ENCODE data around the gene STIMATE.

Gene STIMATE

DNA sequence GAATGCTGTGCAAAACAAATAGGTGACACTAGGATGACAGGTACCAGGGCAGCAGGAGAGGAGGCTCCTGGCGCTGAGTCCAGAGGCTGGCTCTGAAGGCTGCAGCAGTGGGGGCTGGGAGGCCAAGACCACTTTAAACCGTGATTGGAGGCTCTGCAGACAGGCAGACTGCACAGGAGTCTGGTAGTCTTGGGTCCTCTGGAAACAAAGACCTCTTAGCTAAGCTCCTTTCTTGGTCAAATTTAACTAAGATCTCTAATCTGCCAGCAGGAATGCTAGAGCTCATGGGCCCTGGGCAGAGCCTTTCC lies 58.1 kb downstream of the STIMATE start:
- DNase-seq = no peak

DNA sequence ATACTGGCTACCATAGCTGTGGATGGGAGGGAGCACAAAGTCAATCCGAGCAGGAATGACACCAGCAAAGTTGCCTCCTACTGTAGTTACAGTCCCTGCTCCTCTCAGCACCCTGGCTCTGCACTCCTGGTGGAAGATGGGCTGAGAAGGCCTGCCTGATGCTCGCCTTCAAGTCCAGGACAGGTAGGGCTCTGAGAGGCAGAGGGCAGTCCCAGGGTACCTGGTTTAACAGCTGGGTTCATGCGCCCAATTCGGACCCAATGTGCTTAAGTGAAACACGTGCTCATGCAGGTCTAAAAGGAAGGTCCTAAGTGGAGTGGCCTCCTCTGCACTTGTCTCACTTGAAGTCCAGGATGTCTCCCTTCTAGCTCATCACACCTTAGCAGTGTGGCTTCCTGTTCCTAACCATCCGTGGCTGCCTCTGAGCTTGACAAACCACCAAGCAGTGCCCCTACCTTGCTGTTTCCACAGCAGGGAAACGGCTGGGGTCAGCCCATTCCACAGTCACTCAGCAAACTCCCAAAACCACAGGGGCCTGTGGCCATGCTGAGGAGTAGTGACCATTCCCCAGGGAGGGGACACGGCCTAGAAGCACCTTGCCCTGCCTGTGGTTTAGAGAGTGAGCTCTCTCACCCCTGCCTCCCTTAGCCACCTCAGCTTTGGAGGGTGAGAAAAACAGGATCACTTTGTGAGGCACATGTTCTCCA lies 58.6 kb downstream of the STIMATE start:
- DNase-seq = peak; percentile 25

DNA sequence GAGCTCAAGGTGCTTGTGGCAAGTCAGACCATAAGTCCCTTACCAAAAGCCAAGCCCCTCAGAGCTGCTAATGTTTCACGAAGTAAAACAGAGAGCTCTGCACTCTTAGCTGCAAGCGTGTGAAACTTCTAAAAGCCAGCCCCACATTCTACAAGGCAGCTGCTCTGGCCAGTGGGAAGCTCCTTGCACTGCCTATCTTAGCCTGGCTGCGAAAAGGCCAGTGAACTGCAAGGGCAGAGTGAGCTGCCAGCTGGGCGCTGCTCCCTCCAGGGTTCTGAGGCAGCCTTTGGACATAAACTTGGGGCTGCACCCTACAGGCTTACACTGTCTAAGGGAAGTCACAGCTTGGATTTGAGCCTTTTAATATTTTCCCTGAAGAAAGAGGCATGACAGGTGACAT lies 60.4 kb downstream of the STIMATE start:
- no peak for DNase-seq

DNA sequence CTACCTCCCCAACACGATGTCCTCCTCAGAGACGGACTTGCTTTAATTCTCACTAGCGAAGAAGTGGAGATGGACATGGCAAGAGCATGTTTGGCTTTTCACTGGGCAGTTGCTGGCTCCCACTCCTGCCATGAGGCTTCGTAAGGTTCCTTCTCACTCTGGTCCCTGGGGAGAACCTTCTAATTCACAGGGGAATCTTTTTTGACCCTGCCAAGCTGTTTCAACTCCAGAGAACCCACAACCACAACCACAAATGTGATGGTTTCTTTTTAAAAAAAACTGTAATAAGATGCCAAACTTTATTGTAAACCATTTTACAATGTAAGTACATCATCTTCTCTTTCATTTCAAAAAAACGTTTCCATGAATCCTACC lies 60.9 kb downstream of the STIMATE start:
- DNase-seq = no peak

DNA sequence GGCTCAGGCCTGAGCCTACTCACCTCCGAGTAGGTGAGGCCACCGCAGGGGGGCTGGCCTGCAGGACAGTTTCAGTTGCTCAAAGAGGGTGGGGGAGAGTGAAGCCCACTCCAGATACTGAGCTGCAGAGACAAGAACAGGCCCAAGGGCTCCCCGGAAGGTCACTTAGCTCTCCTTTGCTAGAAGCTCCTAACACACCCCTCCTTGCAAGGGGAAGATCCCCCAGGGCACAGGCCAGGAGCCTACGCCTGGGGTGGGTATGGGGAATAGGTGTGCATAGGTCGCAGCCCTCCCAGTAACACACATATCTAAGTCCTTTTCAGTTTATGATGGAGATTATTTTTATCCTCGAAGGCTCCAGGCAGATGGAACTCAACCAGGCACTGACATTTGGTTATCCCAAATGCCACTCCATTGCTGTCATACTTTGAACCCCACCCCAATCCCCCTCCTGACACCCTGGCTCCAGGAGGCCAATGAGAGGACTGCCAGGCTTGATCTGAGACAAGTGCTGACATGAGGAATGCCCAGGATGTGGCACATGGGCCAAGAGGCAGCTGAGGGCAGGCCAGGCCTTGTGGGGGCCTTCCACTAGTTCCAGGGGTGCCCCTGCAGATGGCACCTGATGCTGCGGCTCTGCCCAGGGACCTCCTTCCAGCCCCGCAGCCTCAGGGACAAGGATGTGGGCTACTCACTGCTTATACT lies 61.4 kb downstream of the STIMATE start:
- DNase-seq = no peak

DNA sequence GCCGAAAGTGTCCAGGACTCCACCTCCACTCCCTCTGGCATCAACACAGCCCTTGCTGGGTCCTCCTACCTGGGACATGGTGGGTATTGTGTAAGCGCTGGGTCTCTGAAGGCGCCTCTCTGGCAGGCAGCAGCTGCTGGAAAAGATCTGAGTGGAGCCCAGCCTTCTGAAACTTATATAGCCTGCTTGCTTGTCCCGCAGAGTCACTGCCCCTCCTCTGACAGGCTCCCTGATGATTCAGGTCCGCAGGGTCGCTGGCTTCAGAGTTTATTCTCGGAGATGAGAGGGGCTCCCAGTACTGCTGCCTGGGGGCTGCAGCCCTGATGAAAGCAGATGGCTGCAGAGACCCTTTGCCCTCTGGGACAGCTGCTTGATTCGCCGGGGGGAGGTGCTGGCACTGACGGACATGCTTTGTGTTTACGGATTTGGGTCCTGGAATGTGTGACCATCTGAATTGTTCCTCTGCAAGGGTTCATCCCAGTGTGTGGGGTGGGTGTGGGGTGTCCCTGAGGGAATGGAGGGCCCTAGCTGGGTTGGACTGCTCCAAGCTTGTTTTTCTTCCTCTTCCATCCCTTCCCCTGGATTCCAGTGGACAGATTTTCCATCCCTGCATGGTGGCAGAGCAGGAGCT lies 62.4 kb downstream of the STIMATE start, which contains the start of gene MUSTN1:
Gene MUSTN1, minus strand, starts transcription at position 149 of the 631 bp plus-strand sequence. Its CDS starts 71 bp downstream, at position 78.
- DNase-seq = no peak

DNA sequence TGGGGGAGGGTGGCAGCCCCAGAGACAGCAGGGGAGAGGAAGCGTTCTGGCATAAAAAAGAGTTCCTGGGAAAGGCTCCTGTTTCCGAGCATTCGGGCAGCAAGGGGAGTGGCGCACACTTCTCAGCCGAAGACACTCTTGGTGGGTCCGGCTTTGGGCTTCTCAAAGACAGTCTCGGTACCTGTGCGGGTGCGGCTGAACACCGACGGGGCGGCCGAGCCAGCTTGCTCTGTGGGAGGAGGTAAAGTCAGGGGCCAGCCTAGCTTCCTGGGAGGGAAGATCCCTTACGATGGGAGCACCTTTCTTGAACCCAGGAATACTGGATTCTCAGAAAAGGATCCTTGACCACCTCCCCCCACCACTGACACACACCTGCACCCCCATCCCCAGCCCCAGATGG lies 64.1 kb downstream of the STIMATE start:
- DNase-seq = no peak

DNA sequence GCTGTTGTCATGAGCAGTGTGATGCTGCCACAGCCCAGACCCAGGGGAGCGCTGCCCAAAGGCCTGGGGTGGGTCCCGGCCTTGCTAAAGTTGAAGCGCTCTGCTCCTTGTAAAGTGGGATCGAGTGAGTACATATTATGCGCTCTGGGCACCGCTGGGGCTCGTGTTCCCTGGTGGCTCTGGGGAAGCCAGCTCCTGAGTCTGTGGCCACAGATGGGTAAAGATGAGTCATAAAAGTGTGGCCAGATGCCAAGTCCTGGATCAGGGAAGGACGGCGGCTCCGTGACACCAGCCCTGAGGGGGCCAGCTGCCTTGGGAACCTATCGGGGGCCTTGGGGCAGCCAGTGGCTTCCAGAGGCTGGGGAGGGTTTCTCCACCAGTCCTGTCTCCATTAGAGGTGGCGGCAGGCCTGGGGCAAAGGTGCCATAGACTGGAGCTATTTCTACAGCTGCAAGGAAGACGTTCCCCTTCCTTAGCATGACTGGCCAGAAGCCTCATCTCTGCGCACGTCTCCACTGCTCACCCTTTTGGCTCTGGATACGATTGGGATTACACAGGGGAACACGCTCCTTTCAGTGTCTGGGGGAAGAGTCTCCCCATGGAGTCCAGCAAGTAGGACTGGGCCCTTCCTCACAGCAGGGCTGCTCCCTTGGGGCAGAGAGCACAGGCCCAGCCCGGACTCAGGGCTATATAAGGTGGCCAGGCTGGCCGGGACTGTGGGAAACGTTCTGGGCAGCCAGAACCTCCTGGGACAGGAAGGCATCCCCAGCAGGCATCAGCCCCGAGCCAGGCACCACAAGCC lies 65.6 kb downstream of the STIMATE start:
- DNase-seq = no peak

DNA sequence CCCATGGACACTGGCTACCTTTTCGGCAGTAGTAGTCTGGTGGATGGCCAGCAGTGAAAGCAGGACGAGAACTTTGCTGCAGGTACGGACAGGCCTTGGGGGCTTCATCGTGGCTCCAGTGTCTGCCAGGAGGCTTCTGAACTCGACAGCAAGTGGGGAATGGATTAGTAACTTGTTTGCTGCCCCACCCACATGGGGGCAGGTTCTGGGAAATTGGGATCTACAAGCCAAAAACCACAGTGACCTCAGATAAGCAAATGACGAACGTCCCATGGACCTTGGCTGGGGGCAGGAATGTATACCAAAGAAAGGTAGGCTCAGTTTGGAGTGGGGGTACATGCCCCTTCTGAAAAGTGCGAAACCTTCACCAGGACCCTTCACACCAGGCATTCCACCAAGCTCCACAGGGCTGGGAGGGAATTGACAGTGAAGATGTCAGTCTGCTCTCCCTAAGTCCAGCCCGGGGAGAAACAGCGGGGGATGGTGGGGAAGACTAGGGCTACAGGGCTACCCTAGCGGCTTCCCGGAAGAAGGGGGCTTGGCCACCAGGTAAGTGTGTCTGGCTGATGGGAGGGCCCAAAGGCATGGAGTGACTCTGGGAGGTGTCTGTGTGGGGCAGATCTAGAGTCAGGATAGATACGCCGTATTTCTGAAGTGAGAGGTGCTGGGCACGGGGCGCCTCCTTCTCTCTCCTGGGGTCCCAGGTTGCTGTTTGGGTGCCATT lies 66.7 kb downstream of the STIMATE start, which contains the start of gene ITIH4:
Gene ITIH4, minus strand, starts transcription at position 138 of the 724 bp plus-strand sequence. Its CDS starts 30 bp downstream, at position 108.
- DNase-seq = no peak

DNA sequence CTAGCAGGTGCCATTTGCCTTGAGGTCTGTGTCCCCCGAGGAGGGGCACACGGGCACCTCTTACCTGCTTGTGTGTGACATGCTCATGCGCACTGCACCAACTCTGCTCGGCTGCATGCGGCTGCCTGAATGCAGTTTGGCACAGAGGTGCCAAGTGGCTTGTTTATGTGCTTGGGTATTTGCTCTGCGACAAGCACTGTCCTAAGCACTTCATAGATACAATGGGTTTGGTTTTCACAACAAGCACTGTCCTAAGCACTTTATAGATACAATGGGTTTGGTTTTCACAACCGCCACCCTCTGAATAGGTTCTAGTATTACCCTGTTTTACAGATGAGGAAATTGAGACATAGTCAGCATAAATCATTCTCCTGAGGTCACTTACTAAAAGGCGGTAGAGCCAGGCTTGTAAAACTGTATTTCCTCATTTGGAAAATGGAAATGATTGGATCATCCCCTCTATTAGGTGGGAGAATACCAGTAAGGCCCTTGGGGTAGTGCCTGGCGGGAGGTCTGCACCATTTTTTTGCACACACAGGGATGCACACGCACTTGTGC lies 67.4 kb downstream of the STIMATE start:
- no peak for DNase-seq

DNA sequence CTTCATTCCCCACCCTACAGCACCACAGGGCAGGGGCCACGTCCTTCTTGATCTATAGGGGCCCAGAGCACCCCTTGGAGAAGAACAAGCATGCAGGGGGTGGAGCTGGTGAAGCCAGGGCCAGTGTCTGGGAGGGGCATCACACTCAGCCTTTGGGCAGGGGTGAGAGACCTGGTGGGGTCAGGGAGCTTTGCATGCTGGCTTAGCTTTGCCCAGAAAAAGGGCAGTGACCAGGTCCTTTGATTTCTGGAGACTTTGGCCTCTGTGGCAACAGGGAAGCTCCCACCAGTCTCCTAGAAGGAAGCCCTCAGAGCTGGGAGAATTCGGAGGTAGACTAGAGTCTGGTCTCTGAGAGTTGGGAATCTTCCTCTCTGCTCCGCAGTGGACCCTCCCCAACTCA lies 67.9 kb downstream of the STIMATE start:
- DNase-seq = no peak

DNA sequence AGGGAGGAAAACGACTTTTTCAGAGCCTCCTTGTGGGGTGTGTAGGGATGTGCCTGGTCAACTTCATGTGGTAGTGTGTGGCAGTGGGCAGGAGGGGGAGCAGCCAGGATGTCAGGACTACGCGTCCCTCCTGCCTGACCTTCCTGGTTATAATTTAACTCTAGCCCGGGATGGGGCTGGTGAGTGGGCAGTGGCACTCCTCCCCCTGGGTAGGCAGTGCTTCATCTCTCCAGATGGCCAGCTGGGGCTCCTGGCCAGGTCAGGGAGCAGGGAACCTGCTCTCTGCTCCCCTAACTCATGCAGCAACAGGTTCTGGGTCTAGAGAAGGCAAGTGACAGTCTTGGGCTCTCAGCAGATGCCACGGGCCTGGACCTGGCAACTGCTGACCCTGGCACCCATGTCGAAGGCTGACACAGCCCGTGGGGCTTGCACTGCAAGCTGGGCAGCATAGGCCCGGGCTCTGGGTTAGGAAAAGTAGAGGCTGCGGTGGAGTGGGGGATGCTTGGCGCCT lies 69.4 kb downstream of the STIMATE start:
- DNase-seq = no peak

DNA sequence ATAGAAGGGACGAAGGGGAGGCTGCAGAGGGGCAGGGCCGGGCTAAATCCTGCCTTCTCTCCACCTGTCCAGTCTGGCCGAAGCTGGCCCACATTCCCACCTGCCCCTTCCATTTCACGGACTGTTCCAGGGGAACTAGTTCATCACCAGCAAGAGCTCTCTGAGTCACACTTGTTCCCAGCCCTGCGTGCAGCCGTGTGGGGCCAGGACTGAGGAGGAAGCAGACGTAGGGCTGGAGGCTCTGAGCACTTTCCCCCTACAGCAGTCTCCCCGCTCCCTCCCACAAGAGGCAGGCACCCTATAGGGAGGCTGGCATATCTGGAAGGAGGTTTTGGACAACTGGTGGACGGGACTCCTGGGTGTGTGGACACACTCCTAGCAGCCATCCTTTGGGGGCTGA lies 69.9 kb downstream of the STIMATE start:
- no peak for DNase-seq

DNA sequence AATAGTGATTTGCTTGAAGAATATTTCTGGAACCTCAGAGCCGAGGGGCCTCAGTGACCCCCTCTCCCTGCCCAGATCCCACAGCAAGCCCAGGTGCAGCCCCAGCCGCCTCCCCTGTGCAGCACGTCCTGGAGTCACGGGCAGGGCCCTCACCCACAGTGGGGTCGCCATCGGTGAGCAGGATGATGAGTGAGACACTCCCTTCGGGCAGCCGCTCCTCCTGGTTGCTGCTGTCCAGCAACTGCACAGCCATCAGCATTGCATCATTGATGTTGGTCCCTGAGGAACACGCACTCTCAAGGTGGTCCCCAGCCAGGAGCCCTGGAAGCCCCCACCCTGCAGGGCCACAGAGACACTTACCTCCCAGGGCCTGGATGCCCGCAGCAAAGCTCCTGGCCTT lies 73.3 kb downstream of the STIMATE start:
- DNase-seq = no peak

DNA sequence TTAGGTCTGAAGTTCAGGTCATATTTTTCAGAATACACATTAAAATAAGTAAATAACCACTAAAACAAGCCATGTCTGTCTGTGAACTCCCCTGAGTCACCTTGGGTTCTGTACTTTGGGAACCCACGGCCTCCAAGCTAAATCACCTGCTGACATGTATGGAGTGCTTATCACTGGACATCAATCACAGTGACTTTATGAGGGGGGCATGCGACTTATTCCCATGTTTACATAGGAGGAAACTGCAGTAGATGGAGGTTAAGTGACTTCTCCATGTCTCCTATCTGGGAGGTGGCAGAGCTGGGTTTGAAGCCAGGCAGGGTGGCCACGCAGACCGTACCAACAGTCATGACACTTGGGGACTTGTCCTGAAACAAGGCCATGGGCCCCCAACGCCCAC lies 75.0 kb downstream of the STIMATE start:
- DNase-seq = no peak

DNA sequence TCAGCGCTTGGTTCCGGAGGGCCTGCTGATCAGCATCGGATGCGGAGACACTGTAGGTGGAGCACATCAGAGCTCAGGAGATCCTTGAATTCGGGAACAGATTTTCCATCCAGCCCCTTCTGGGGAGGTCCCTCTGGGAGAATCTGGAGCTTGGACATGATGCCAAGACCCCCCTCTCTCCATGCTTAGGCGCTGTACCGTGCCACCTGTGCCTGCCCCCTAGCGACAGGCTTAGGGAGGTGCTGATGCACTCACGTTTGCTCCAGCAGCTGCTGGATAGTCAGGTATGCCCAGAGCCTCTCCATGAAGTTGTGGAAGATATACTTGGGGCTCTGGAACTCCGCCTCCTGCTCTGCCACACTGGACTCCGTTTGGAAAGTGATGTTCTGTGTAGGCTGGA lies 76.6 kb downstream of the STIMATE start:
- DNase-seq = no peak

DNA sequence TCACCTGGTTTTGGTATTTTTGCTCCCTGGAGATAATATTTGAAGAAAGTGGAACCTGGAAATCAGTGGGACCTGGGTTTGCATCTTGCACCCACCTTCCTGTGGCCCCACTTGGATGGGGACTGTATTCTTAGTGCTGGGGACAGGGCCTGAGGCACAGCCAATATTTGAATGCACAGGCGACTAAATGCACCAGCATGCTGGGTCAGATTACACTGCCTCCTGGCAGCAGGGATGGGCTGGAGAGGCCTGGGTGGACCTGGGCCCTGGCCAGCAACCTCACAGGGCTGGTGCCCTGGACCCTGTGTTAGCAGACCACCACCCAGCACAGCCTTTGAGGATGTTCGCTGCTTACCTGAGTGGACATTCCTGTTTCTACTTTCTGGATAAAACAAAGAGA lies 77.4 kb downstream of the STIMATE start:
- no peak for DNase-seq

DNA sequence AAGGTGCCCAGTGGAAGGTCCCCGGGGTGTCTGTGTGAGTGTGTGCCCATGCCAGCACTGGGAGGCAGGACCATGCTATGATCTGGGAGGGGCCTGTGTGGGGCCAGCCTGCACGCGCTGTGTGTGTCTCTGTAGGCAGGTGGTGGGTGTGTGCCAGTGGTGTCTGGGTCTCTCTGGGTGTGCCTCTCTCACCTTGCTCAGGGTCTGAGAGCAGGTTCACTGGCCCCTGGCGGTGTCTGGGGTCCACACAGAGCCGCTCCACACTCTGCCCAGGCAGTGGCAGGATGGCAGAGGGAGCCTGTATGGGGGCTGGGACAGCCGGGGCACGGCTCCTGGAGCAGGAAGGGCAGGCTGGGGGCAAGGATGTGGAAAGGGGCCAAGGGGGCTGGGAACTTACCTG lies 79.5 kb downstream of the STIMATE start:
- no peak for DNase-seq

DNA sequence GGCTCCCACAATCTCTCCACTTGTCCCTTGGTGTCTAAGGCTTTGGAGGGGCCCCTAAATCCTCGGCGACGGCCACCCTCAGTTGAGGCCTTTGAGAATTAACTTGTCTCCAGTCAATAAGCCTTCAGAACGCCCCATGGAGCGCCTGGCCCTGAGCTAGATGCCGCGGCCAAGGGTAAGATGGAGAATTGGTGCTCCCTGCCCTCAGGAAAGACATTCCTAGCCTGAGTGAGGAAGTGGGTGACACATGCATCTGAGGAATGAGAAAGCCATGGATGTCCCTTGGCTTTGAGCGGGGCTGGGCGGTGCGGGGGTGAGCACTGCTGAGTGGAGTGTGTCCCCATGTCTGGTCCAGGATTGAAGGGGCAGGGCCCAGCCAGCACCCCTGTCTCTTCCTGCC lies 80.1 kb downstream of the STIMATE start:
- DNase-seq = no peak

DNA sequence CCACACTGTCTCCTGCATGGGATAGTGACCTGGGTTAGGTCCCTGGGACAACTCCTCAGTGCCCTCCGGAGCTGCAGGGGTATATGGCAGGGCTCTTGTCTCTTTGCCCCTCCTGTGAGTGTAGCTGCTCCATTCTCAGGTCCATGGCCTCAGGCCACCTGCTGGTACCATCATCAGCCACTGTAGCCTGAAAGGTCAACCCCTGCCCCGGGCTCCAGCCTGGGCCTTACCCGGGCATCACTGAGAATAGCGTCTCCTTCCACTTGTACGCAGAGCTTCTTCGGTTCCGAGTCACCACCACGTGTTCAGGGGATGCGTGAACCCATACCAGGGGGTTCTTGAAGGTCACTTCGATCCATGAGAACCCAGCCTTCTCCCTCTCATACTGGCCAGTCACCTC lies 80.7 kb downstream of the STIMATE start:
- DNase-seq = no peak

DNA sequence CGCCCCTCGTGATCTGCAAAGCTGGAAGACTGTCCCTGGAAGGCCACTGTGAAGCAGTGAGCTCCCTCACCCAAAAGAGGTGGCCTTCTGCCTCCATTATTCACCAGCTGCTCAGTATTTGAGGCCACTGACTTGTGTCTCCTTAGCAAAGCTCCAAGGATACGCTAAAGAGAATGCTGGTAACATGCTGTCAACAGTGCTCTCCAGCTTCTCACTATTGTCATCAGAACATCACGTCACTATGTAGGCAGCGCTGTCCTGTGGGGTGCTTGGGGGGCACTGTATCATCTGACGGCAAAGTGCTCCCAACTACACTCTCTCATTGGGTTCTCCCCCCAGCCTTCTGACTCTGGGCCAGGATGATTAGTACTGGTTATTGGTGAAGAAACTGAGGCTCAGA lies 81.1 kb downstream of the STIMATE start:
- no peak for DNase-seq

DNA sequence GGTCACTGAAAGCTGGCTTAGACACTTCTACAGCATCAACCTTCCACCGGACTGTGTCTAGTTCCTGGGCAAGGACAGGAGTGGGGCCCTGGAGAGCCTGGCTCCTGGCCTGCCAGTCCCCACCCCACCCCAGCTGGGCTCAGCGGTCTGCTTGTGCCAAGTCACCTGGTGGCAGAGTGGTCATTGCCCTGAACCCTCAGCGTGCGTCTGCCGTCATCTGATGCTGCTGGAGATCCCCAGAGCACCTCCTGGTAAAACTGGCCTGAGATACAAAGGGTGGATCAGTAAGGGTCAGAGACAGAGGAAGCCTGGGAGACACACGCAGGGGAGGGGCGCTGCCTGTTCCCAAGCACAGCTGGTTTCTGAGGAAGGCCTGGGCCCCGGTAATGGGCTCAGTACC lies 83.5 kb downstream of the STIMATE start:
- DNase-seq = no peak
